ENCODE results near the gene RPA4. TPM values are rescaled to one million over a fixed set of nuclear protein-coding genes. Genes with fewer than 3 reads are reported as not detected.

RPA4 gene
- polyA plus RNA-seq, 1 donor: 0.10 TPM

Other genes starting within 250 kb of the RPA4 start
- 10.3 TPM for gene DIAPH2, start 199.1 kb upstream of the RPA4 start, polyA plus RNA-seq